Effector memory CD8-positive, alpha-beta T cell (primary cell): Measurements from ENCODE around the gene OTOGL.
"Not testable (repeated sequence)": the region's sequence is repeated elsewhere in the genome, so short reads cannot be mapped to it uniquely, and the experiment has no call there.

Experiments used
- ATAC-seq: fragments of 150-1000 bp; cut with Tn5 transposase; replicated peaks from 2 replicates; pipeline ENCODE4 v1.10.0; 2021; ENCODE audit warnings: mild to moderate bottlenecking, moderate library complexity
- DNase-seq, 3 experiments: peaks; one replicate each; pipeline ENCODE4 v3.0.0; 2021
- H3K27ac Mint-ChIP-seq, 2 donors: one replicate each; pipeline ENCODE4 v1.8.0; 2022; ENCODE audit warnings: mild to moderate bottlenecking in 2 of 2, mixed read lengths in 2 of 2, moderate library complexity in 2 of 2
- H3K27me3 Mint-ChIP-seq, 2 donors: one replicate each; pipeline ENCODE4 v1.8.0; 2022; ENCODE audit warnings: mixed read lengths in 2 of 2
- H3K36me3 Mint-ChIP-seq: one replicate; pipeline ENCODE4 v1.8.0; 2022; ENCODE audit warnings: mild to moderate bottlenecking, moderate library complexity, mixed read lengths; ENCODE audit not compliant: insufficient read depth
- H3K4me1 Mint-ChIP-seq, 2 donors: one replicate each; pipeline ENCODE4 v1.8.0; 2022; ENCODE audit warnings: low read depth in 2 of 2, mixed read lengths in 2 of 2
- H3K4me3 Mint-ChIP-seq, 2 donors: one replicate each; pipeline ENCODE4 v1.8.0; 2022; ENCODE audit warnings: mild to moderate bottlenecking in 2 of 2, mixed read lengths in 2 of 2, moderate library complexity in 2 of 2
- H3K9me3 Mint-ChIP-seq, 2 donors: one replicate each; pipeline ENCODE4 v1.8.0; 2022; ENCODE audit warnings: mixed read lengths in 2 of 2
- total RNA-seq, 9 experiments: gene quantifications; one replicate each; lab custom pipeline; 2026; lab: John Stamatoyannopoulos, UW

The OTOGL gene, protein sequence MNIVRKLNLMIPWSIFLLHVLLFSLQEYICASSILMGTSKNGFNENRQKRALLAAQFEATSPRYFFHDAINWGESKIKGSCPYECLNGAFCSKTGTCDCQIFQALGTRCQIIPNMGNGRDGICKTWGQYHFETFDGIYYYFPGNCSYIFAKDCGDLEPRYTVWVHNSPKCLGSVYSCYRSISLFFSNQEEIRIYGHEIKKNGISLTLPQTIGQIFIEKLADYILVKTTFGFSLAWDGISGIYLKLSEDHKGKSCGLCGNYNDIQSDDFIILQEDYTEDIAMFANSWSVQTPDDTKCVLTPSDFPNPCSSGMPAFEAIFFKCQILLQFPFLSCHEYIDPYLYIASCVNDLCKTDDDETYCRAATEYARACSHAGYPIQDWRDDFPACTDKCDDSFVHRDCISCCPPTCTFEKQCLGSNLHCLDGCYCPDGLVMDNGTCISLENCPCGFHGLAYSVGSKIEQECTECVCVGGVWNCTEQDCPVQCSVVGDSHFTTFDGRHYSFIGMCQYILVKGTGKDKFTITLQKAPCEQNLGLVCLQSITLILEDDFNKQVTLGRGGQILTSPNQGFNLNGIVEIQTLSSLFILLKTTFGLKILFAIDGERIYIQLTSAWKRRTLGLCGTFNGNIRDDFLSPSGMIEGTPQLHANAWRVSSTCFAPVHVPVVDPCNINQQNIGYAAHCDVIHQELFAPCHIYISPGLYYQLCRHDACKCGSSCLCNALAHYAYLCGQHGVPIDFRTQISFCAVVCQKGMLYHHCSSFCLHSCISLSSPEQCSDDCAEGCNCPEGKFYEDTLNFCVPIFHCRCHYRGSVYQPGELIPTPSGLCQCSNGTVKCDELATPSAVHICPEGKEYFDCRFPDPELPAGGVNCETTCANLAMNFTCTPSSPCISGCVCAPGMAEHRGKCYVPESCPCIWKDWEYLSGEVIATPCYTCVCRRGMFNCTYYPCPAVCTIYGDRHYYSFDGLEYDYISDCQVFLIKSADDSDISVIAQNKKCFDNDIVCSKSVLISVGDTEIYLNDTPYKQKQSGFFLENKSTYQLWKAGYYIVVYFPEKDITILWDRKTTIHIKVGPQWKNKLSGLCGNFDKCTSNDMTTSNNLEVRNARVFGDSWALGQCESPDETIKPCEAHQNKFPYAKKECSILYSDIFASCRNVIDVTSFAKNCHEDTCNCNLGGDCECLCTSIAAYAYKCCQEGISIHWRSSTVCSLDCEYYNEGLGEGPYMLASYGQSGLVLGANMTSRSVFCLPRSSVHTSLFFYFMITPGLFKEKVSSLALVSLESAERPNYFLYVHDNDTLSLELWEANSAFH (N-terminal part only)
- total RNA-seq = 0 to 0.06 (median 0) reads per million in 9 experiments

DNA sequence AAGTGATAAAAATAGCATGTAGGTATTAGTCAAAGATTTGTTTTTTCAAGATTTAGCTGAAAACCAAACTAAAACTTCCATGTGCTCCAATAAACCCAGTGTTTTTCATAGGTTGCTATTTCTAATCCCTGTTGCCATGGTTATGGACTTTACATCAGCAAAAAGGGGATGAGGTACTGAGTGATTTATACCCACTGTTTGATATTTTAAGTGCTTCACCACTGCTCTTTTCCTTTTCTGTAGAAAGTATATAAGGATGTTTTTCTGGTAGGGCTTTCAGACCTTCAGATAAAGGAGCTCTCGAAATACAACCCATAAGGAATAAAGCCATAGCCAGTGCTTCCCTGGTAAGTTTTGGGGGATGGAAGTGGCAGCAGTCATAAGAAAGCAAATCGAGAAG lies at the start of gene OTOGL:
OTOGL (plus strand) TSS at position 279 of the 400 bp plus-strand sequence. CDS start 109,895 bp downstream, outside the sequence.
- Mint-ChIP-seq H3K4me3 (no peak within 1 kb of the TSS), H3K27ac (no peak within 1 kb of the TSS)

DNA sequence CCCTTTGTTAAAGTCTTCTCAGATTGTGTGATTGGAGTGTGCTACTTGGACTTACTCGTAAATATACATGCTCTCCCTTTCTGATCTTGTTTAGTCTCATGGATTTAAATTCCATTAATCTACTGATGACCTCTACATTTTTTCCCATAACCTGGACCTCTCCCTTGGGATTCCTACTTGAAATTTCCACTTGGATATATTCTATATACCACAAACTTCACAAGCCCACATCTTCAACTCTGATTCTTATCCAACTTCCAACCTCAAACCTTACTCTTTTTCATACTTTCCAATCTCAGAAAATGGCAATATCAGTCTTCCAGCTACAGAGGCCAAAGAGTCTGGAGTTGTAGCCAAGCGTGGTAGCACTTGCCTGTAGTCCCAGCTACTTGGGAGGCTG lies 49.1 kb upstream of the OTOGL start:
- no peak overlapping the region for H3K4me3 Mint-ChIP-seq
- ATAC-seq (no peak), DNase-seq (no peak)
- no peaks in the 10 kb centered on the region for H3K9me3 Mint-ChIP-seq
- H3K36me3 Mint-ChIP-seq = no peaks in the 10 kb centered on the region
- peaks cover 33 to 36% of the 10 kb centered on the region in 2 donors for H3K27me3 Mint-ChIP-seq
- no peak overlapping the region for H3K27ac Mint-ChIP-seq
- H3K4me1 Mint-ChIP-seq = no peaks in the 10 kb centered on the region

More for the DNA sequence above, at the start of gene OTOGL:
- ATAC-seq (no peak), DNase-seq (no peak)
- Mint-ChIP-seq H3K4me1 (no peaks in the 10 kb centered on the region), H3K27me3 (peaks cover 0 to 6% of the 10 kb centered on the region in 2 donors), H3K36me3 (no peaks in the 10 kb centered on the region), H3K9me3 (no peaks in the 10 kb centered on the region)

DNA sequence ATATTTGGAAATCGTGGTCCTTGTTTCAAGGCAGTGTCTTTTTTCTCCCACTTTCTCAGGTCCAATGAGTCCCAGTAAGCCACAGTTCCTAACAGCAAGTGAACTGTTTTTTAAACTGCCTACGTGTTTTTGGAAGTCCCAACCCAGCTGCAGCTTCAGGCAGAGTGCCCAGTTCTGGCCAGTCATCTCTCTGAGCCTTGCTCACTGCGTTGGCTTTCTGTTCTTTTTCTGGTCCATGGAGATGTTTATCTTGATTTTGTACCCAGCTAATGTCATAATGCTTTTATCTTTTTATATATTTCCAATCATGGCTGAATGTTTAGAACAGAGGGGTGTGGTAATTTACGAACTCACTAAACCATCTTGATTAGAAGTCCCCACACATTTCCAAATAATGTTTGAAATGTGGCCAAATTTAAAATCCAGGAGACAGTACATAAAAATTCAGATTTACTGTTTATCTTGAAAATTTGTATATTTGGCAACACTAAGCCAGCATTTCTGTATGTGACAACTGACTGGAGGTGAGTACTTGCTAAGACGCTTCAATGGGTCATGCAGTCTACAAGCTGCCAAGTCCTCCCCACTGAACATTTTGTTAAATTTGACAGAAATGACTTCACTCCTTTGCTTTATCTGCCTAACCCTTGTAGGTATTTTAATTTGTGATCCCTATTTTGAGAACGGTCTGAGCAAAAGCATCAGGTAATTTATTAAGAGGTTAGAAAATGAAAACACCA lies 46.1 kb upstream of the OTOGL start:
- no peaks in the 10 kb centered on the region for H3K4me1 Mint-ChIP-seq
- ATAC-seq = no peak
- no peak overlapping the region for H3K27ac Mint-ChIP-seq
- no peak for DNase-seq
- H3K36me3 Mint-ChIP-seq = no peaks in the 10 kb centered on the region
- no peak overlapping the region for H3K4me3 Mint-ChIP-seq
- no peaks in the 10 kb centered on the region for H3K9me3 Mint-ChIP-seq
- peaks cover 29 to 35% of the 10 kb centered on the region in 2 donors for H3K27me3 Mint-ChIP-seq

DNA sequence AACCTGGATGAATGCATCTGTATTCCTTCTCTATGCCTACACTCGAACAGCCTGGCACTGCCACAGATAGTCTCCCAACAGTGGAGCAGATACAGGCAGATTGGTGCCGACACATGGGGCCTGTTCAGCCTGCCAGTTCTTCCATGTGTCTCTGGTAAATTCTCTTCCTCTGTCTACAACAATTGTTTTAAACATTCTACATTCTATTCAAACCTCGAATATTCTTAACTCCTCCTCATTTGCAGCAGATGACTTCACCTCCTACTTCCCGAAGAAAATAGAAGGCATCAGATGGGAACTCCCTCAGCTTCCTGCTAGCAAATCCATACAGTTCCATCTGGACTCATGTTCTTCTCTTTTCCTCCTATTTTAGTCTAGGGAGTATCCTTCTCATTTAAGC lies 43.1 kb upstream of the OTOGL start:
- Mint-ChIP-seq H3K27me3 (peaks cover 2 to 14% of the 10 kb centered on the region in 2 donors), H3K4me3 (no peak overlapping the region), H3K4me1 (no peaks in the 10 kb centered on the region), H3K36me3 (no peaks in the 10 kb centered on the region), H3K9me3 (no peaks in the 10 kb centered on the region), H3K27ac (no peak overlapping the region)
- ATAC-seq = no peak
- no peak for DNase-seq

DNA sequence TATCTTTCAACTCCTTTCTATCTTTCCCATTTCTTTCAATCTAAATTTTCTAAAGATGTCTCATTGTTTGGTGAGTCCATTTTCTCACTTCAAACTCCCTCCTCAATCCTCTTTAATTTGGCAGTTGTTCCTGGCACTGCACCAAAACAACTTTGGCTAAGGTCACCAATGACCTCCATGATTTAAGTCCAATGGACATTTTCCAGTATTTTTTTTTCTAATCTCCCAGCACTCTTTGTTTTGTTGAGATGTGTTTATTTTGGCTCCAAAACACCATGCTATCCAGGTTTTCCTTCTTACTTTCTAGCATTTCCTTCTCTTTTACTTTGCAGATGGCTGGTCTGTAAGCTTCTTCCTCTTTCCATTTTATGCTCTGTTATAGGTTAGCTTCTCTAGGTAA lies 42.5 kb upstream of the OTOGL start:
- no peak overlapping the region for H3K4me3 Mint-ChIP-seq
- H3K27me3 Mint-ChIP-seq = peaks cover 0 to 9% of the 10 kb centered on the region in 2 donors
- H3K36me3 Mint-ChIP-seq = no peaks in the 10 kb centered on the region
- H3K27ac Mint-ChIP-seq = no peak overlapping the region
- H3K9me3 Mint-ChIP-seq = no peaks in the 10 kb centered on the region
- no peak for ATAC-seq
- no peak for DNase-seq
- no peaks in the 10 kb centered on the region for H3K4me1 Mint-ChIP-seq

DNA sequence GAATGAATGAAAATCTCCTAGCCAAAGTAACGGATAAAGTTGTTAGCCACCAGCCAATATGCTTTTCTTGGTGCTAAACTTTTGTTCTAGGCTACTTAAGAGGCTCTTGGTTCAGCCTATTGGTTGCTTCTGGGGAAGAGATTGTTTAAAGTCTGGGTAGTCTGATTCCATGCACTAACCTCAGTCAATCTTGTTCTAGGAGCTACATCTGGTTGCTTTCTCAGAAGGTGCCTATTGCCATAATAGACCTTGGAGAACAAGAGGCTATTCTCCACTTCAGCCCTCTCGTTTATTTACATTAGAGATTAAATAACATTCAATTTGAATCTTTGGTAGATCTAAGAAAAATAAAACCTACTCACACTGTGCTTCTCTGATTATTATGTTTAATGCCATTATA lies 40.8 kb upstream of the OTOGL start:
- H3K36me3 Mint-ChIP-seq = no peaks in the 10 kb centered on the region
- H3K4me1 Mint-ChIP-seq = no peaks in the 10 kb centered on the region
- no peak overlapping the region for H3K27ac Mint-ChIP-seq
- DNase-seq (no peak), ATAC-seq (no peak)
- no peak overlapping the region for H3K4me3 Mint-ChIP-seq
- no peaks in the 10 kb centered on the region for H3K9me3 Mint-ChIP-seq
- peaks cover 0 to 12% of the 10 kb centered on the region in 2 donors for H3K27me3 Mint-ChIP-seq

DNA sequence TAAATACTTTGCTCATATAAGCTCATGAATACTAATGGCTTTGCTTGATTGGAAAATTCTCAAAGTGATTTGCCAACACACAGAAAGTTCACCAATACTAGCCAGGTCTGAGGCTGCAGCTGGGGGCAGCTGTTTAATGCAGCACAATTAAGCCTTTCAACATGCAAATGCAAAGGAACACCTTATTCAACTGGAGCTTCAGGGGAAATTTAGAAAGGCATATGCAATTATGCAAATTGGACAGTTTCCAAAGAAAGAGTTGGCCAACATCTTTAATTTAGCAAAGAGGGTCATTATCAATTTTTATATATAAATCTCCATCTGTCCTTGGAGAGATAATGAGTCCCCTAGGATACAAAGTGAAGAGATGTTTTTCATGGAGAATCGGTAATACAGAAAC lies 40.2 kb upstream of the OTOGL start:
- no peak overlapping the region for H3K4me3 Mint-ChIP-seq
- H3K27ac Mint-ChIP-seq = no peak overlapping the region
- H3K27me3 Mint-ChIP-seq = peaks cover 0 to 17% of the 10 kb centered on the region in 2 donors
- H3K36me3 Mint-ChIP-seq = no peaks in the 10 kb centered on the region
- ATAC-seq (no peak), DNase-seq (no peak)
- no peaks in the 10 kb centered on the region for H3K4me1 Mint-ChIP-seq
- H3K9me3 Mint-ChIP-seq = no peaks in the 10 kb centered on the region

DNA sequence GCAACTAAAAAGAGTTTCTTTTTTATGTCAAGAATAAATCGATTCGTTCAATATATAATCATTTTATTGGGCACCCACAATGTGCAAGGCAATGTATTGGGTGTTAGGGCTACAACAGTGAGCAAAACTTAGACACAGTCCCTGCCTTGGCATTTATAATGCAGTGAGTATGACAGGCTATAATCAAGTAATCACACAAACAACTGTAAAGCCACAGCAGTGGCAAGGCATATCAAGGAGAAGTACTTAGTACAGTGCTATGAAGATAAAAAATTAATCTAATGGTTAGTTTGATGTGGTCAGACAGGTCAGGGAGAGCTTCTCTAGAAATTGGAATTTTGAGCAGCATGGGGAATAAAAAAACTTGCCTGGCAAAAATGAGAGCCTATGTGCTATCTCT lies 39.5 kb upstream of the OTOGL start:
- no peak for ATAC-seq
- no peak overlapping the region for H3K4me3 Mint-ChIP-seq
- H3K4me1 Mint-ChIP-seq = no peaks in the 10 kb centered on the region
- DNase-seq = no peak
- no peak overlapping the region for H3K27ac Mint-ChIP-seq
- H3K27me3 Mint-ChIP-seq = peaks cover 0 to 18% of the 10 kb centered on the region in 2 donors
- no peaks in the 10 kb centered on the region for H3K9me3 Mint-ChIP-seq
- H3K36me3 Mint-ChIP-seq = no peaks in the 10 kb centered on the region

DNA sequence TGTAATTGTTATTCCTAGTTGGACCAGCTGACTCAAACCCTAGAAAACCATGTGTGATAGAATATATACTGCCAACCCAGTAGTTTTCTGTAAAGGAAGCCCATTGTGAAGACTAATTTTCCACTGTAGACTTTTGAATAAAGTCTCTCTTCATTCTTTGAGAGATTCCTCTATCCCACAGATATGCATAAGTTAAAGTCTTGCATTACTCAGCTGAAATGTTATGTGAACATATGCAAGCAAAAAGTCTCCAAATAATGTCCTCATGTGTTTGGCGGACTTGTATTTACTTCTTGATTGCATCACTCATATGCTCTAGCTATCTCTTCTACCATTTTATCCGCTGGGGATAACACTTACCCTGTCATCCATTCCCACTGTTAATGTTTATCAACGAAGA lies 35.1 kb upstream of the OTOGL start:
- no peaks in the 10 kb centered on the region for H3K36me3 Mint-ChIP-seq
- no peak for ATAC-seq
- no peak overlapping the region for H3K27ac Mint-ChIP-seq
- no peak for DNase-seq
- no peak overlapping the region for H3K4me3 Mint-ChIP-seq
- no peaks in the 10 kb centered on the region for H3K9me3 Mint-ChIP-seq
- H3K27me3 Mint-ChIP-seq = peaks cover 0 to 33% of the 10 kb centered on the region in 2 donors
- H3K4me1 Mint-ChIP-seq = no peaks in the 10 kb centered on the region

DNA sequence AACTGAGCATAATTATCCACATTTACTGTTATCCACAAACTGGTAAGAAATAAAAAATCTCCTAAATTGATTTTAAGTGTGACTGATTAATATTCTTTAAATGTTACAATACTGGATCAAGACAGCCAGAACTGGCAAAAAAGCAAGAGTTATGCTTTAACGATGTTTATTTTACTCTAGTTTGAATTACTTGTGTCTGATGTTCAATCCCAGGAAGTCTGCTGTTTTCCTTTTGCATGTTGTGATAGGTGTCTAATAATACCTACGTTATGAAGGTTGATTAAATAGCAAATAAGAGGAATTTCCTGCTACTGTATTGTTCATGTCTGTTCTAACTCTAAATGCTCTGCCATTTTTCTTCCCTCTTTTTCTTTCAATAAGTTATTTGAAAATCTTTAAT lies 34.4 kb upstream of the OTOGL start:
- ATAC-seq (no peak), DNase-seq (no peak)
- Mint-ChIP-seq H3K4me1 (no peaks in the 10 kb centered on the region), H3K36me3 (no peaks in the 10 kb centered on the region), H3K4me3 (no peak overlapping the region), H3K9me3 (no peaks in the 10 kb centered on the region), H3K27ac (no peak overlapping the region), H3K27me3 (peaks cover 0 to 33% of the 10 kb centered on the region in 2 donors)

DNA sequence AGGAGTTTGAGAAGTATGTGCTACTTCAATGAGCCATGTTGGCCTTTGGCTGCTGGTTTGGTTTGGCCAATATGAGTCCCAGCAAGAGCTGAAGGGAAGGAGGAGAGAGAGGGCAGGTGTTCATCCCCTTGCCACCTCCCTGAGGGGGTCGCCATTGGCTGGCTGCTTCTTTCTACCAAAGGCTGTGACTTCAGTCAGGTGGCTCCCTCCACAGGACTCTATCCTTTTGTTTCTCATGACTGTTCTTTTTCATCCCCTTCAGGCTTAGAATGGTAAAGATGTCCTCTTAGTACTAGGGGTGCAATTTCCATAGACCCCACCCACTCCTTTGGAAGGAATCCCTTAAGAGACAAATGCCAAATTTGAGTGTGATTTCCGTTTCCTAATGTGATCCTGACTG lies 31.2 kb upstream of the OTOGL start:
- H3K27ac Mint-ChIP-seq = no peak overlapping the region
- H3K4me1 Mint-ChIP-seq = peaks cover 0 to 3% of the 10 kb centered on the region in 2 donors
- no peak for ATAC-seq
- H3K9me3 Mint-ChIP-seq = no peaks in the 10 kb centered on the region
- peaks cover 10 to 30% of the 10 kb centered on the region in 2 donors for H3K27me3 Mint-ChIP-seq
- no peak overlapping the region for H3K4me3 Mint-ChIP-seq
- no peaks in the 10 kb centered on the region for H3K36me3 Mint-ChIP-seq
- DNase-seq = no peak

DNA sequence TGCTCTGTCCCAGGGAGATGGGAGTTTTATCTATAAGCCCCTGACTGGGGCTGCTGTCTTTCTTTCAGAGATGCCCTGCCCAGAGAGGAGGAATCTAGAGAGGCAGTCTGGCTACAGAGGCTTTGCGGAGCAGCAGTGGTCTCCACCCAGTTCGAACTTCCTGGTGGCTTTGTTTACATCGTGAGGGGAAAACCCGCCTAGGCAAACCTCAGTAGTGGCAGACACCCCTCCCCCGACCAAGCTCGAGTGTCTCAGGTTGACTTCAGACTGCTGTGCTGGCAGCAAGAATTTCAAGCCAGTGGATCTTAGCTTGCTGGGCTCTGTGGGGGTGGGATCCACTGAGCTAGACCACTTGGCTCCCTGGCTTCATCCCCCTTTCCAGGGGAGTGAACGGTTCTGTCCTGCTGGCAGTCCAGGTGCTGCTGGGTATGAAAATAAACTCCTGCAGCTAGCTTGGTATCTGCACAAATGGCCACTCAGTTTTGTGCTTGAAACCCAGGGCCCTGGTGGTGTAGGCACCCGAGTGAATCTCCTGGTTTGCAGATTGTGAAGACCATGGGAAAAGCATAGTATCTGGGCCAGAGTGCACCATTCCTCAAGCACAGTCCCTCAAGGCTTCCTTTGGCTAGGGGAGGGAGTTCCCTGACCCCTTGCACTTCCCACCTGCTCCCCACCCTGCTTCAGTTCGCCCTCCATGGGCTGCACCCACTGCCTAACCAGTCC lies 15.3 kb upstream of the OTOGL start:
- ATAC-seq (peak; percentile 100), DNase-seq (peak; percentile 42 to 51 (median 51))
- H3K4me1 Mint-ChIP-seq = peaks cover 12% of the 10 kb centered on the region in 2 donors
- H3K9me3 Mint-ChIP-seq = peaks cover 7 to 22% of the 10 kb centered on the region in 2 donors
- H3K36me3 Mint-ChIP-seq = not testable (repeated sequence)
- H3K27ac Mint-ChIP-seq = peak overlapping the region; percentile 60 to 80
- peak overlapping the region; percentile 61 to 63 for H3K4me3 Mint-ChIP-seq
- H3K27me3 Mint-ChIP-seq = peaks cover 7 to 38% of the 10 kb centered on the region in 2 donors
